Fibroblast of lung (primary cell): ENCODE measurements around the gene DDO. TPM values are rescaled to one million over a fixed set of nuclear protein-coding genes. Genes with fewer than 3 reads are reported as not detected.
A peak's percentile ranks its signal among the peaks of the same experiment; 100 is the strongest.

Source experiments
- DNase-seq, 2 donors: peaks; one replicate each; pipeline versions ENCODE4 v3.0.0 to v3.0.0-alpha.2; 2010; ENCODE audit warnings: low read depth in 2 of 2
- H2AFZ ChIP-seq: 2 replicates; pipeline ENCODE4 v1.5.1; 2012; ENCODE audit warnings: low read length, control low read depth, inconsistent platforms
- H3K27ac ChIP-seq: 2 replicates; pipeline ENCODE4 v1.5.1; 2011; ENCODE audit warnings: low read length, control low read depth; ENCODE audit not compliant: insufficient read depth
- H3K27me3 ChIP-seq: 2 replicates; pipeline ENCODE4 v1.5.1; 2011; ENCODE audit warnings: mild to moderate bottlenecking, low read length; ENCODE audit not compliant: control insufficient read depth, insufficient read depth
- H3K36me3 ChIP-seq: 2 replicates; pipeline ENCODE4 v1.5.1; 2011; ENCODE audit warnings: low read length; ENCODE audit not compliant: control insufficient read depth, insufficient read depth
- H3K4me1 ChIP-seq: 2 replicates; pipeline ENCODE4 v1.5.1; 2011; ENCODE audit warnings: low read length; ENCODE audit not compliant: control insufficient read depth, insufficient read depth; ENCODE audit errors: extremely low read depth
- H3K4me2 ChIP-seq: 2 replicates; pipeline ENCODE4 v1.5.1; 2011; ENCODE audit warnings: low read length, control low read depth; ENCODE audit not compliant: insufficient read depth; ENCODE audit errors: extremely low read depth
- H3K4me3 ChIP-seq, 4 experiments: fragments of 200-600 bp in 1 of 4; sonication (generic) in 1 of 4; replicated peaks in 1 of 4; 2 replicates each; pipeline ENCODE4 v1.5.1; 2011 to 2016; ENCODE audit warnings: low read length in 4 of 4, low read depth in 3 of 4, mild to moderate bottlenecking in 3 of 4, control low read depth in 2 of 4, inconsistent platforms in 1 of 4, mixed read lengths in 1 of 4; ENCODE audit not compliant: insufficient read depth in 1 of 4; ENCODE audit errors: control extremely low read depth in 1 of 4
- H3K79me2 ChIP-seq: 2 replicates; pipeline ENCODE4 v1.5.1; 2012; ENCODE audit warnings: mild to moderate bottlenecking, low read length, inconsistent platforms; ENCODE audit not compliant: control insufficient read depth, insufficient read depth
- H3K9ac ChIP-seq: 2 replicates; pipeline ENCODE4 v1.5.1; 2011; ENCODE audit warnings: mild to moderate bottlenecking, low read length, control low read depth; ENCODE audit not compliant: insufficient read depth
- H3K9me3 ChIP-seq: 2 replicates; pipeline ENCODE4 v1.5.1; 2012; ENCODE audit warnings: low read depth, low read length; ENCODE audit not compliant: control insufficient read depth, insufficient read depth
- H4K20me1 ChIP-seq: 2 replicates; pipeline ENCODE4 v1.5.1; 2011; ENCODE audit warnings: low read length; ENCODE audit not compliant: control insufficient read depth, insufficient read depth; ENCODE audit errors: extremely low read depth
- CTCF ChIP-seq, 2 donors: IDR thresholded peaks in 1 of 2; conservative IDR thresholded peaks in 1 of 2; 1 replicate in 1 of 2; 2 replicates in 1 of 2; pipeline ENCODE4 v1.5.1; 2011 to 2012; ENCODE audit warnings: low read length in 2 of 2, control low read depth in 1 of 2, inconsistent platforms in 1 of 2, low read depth in 1 of 2, mild to moderate bottlenecking in 1 of 2
- EZH2 ChIP-seq: IDR thresholded peaks from 2 replicates; pipeline ENCODE4 v1.5.1; 2012; ENCODE audit warnings: low read length, control low read depth, mild to moderate bottlenecking; ENCODE audit errors: missing control alignments
- polyA plus RNA-seq, 2 donors: library from polyadenylated mRNA; depleted of rRNA in 1 of 2; stranded (reverse) in 1 of 2; unstranded in 1 of 2; fragments of >200 nt; gene quantifications; 2 replicates each; pipeline ENCODE4 v1.2.1, GENCODE V29; 2011 to 2012; ENCODE audit warnings: missing spikeins in 1 of 2
- total RNA-seq: library from RNA; depleted of rRNA; stranded (reverse); fragments of >200 nt; gene quantifications from 2 replicates; pipeline ENCODE4 v1.2.1, GENCODE V29; 2014

DDO gene
- total and polyA plus RNA-seq, 2 donors (not counting 1 experiment from before 2014, with no cell fraction given): 3.9 to 12.2 TPM

- Histone ChIP-seq H3K79me2 (no peaks in the 10 kb centered on the region), H3K27me3 (peaks cover 21% of the 10 kb centered on the region), H4K20me1 (no peaks in the 10 kb centered on the region), H3K4me1 (no peaks in the 10 kb centered on the region), H3K4me3 (peak within 1 kb of the TSS; percentile 32 to 54 (median 42)), H3K9me3 (no peaks in the 10 kb centered on the region), H3K27ac (no peak within 1 kb of the TSS), H2AFZ (peak within 1 kb of the TSS; percentile 68), H3K4me2 (peak within 1 kb of the TSS; percentile 75), H3K9ac (no peak within 1 kb of the TSS), H3K36me3 (no peaks in the 10 kb centered on the region)
- TF ChIP-seq EZH2 (peak; percentile 75), CTCF (conservative IDR thresholded peaks at IDR 0.05 in 1 of 2, IDR thresholded peaks at IDR 0.05 in 1 of 2; ENCODE audit: low read depth in 1 of 2, low read length in 2 of 2) (no peak)
- peak in 1 of 2 donors; percentile 2 for DNase-seq
These were observed 57.5 kb downstream of the DDO start, which contains the start of gene METTL24 for GRCh38 chr6:110357664-110358552. TSS of gene METTL24 (minus strand) at chr6:110358349. CDS start at chr6:110358272, 77 bp downstream.

GRCh38 chr6:110357298-110357663 lies 58.1 kb downstream of the DDO start:
- Histone ChIP-seq H3K4me1 (no peaks in the 10 kb centered on the region), H3K36me3 (no peaks in the 10 kb centered on the region), H3K9me3 (no peaks in the 10 kb centered on the region), H3K4me2 (peak overlapping the region; percentile 55), H3K4me3 (peak overlapping the region; percentile 32 to 54 (median 42)), H2AFZ (peak overlapping the region; percentile 68), H3K27me3 (peaks cover 21% of the 10 kb centered on the region), H4K20me1 (no peaks in the 10 kb centered on the region), H3K27ac (no peak overlapping the region), H3K79me2 (no peaks in the 10 kb centered on the region), H3K9ac (no peak overlapping the region)
- TF ChIP-seq CTCF (conservative IDR thresholded peaks at IDR 0.05 in 1 of 2, IDR thresholded peaks at IDR 0.05 in 1 of 2; ENCODE audit: low read depth in 1 of 2, low read length in 2 of 2) (no peak), EZH2 (peak; percentile 88)
- DNase-seq: no peak

GRCh38 chr6:110356778-110357177 lies 58.6 kb downstream of the DDO start:
- TF ChIP-seq CTCF (conservative IDR thresholded peaks at IDR 0.05 in 1 of 2, IDR thresholded peaks at IDR 0.05 in 1 of 2; ENCODE audit: low read depth in 1 of 2, low read length in 2 of 2) (no peak), EZH2 (no peak)
- Histone ChIP-seq H2AFZ (no peak overlapping the region), H3K4me1 (no peaks in the 10 kb centered on the region), H3K4me3 (no peak overlapping the region), H3K27me3 (peaks cover 21% of the 10 kb centered on the region), H3K9ac (no peak overlapping the region), H3K36me3 (no peaks in the 10 kb centered on the region), H3K9me3 (no peaks in the 10 kb centered on the region), H3K79me2 (no peaks in the 10 kb centered on the region), H3K4me2 (no peak overlapping the region), H3K27ac (no peak overlapping the region), H4K20me1 (no peaks in the 10 kb centered on the region)
- DNase-seq: no peak
